IPS-15b (cell line): ENCODE data around the gene SHTN1.

Experiments
- H3K27me3 ChIP-seq: one replicate; pipeline ENCODE4 v1.6.1; 2013; ENCODE audit warnings: low read length; ENCODE audit not compliant: control insufficient read depth, insufficient read depth
- H3K36me3 ChIP-seq: one replicate; pipeline ENCODE4 v1.6.1; 2013; ENCODE audit warnings: low read length; ENCODE audit not compliant: control insufficient read depth, insufficient read depth
- H3K4me1 ChIP-seq: one replicate; pipeline ENCODE4 v1.6.1; 2013; ENCODE audit warnings: mild to moderate bottlenecking, low read length; ENCODE audit not compliant: control insufficient read depth, insufficient read depth
- H3K4me3 ChIP-seq: one replicate; pipeline ENCODE4 v1.5.1; 2013; ENCODE audit warnings: low read depth, low read length
- H3K9ac ChIP-seq: one replicate; pipeline ENCODE4 v1.6.1; 2013; ENCODE audit warnings: low read depth, mild to moderate bottlenecking, low read length
- H3K9me3 ChIP-seq: one replicate; pipeline ENCODE4 v1.6.1; 2013; ENCODE audit warnings: mild to moderate bottlenecking, low read length; ENCODE audit not compliant: control insufficient read depth, insufficient read depth

The SHTN1 gene

GRCh38 chr10:116952729-116953128 is 52.3 kb downstream of the SHTN1 start:
- Histone ChIP-seq H3K9ac (no peak overlapping the region), H3K36me3 (no peaks in the 10 kb centered on the region)

DNA sequence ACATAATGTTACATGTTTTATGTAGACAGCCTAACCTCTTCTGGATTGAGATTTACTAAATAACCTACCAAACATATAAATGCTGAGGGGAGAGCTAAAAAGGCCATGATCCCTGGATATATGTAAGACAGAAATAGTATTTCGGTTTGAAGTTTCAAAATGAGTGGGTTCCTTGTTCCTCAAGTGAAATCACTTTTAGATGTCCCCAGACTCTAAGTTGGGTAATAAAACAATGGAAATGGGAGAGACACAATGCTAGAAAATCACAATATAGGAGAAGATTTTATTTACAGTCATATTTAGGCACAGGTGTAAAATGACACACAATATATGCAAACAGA is 56.5 kb downstream of the SHTN1 start:
- H3K4me3 ChIP-seq = no peak overlapping the region
- no peaks in the 10 kb centered on the region for H3K36me3 ChIP-seq
- H3K9me3 ChIP-seq = no peaks in the 10 kb centered on the region
- no peaks in the 10 kb centered on the region for H3K27me3 ChIP-seq
- H3K4me1 ChIP-seq = peaks cover 13% of the 10 kb centered on the region
- no peak overlapping the region for H3K9ac ChIP-seq

More at GRCh38 chr10:116952729-116953128, 52.3 kb downstream of the SHTN1 start:
- Histone ChIP-seq H3K9me3 (no peaks in the 10 kb centered on the region), H3K4me1 (peaks cover 5% of the 10 kb centered on the region), H3K4me3 (no peak overlapping the region), H3K27me3 (no peaks in the 10 kb centered on the region)

DNA sequence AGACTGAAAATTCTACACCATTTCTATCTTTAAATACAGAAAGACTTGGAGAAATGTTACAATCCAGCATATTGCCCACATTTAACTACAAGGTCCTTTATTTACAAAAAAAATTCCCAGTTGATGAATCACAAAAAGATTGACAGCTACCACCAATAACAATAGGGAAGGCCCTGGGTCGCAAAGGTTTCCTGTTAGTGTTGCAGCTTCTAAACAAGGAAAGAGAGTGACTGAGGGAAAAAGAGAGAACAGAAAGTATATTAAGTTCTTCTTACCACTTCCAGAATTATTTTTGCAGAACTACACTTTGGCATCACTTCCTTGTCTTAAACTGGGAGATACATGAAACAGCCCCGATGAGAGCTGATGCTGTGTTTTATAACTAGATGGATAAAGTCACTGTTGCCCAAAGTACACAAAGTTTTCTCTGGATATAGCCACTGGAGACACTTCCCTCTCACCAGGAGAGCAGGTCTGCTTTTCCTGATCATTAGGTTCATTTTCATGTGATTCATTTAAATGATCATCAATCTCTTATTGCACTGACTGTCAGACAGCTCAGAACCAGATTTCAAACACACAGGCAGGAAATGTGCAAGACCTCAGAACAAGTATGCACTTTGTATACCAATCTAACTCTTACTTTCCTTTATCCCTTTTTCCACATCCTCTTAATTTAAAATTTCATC is 57.0 kb downstream of the SHTN1 start:
- Histone ChIP-seq H3K4me1 (peaks cover 13% of the 10 kb centered on the region), H3K9ac (no peak overlapping the region), H3K27me3 (no peaks in the 10 kb centered on the region), H3K36me3 (no peaks in the 10 kb centered on the region), H3K4me3 (no peak overlapping the region), H3K9me3 (no peaks in the 10 kb centered on the region)

GRCh38 chr10:116944911-116945310 is 60.1 kb downstream of the SHTN1 start:
- Histone ChIP-seq H3K4me3 (no peak overlapping the region), H3K9me3 (no peaks in the 10 kb centered on the region), H3K4me1 (peaks cover 13% of the 10 kb centered on the region), H3K36me3 (no peaks in the 10 kb centered on the region), H3K27me3 (no peaks in the 10 kb centered on the region), H3K9ac (no peak overlapping the region)

- Histone ChIP-seq H3K9ac (no peak overlapping the region), H3K9me3 (no peaks in the 10 kb centered on the region), H3K4me3 (no peak overlapping the region), H3K4me1 (no peaks in the 10 kb centered on the region), H3K27me3 (no peaks in the 10 kb centered on the region), H3K36me3 (no peaks in the 10 kb centered on the region)
These were observed 73.2 kb downstream of the SHTN1 start for GRCh38 chr10:116931806-116932205.

DNA sequence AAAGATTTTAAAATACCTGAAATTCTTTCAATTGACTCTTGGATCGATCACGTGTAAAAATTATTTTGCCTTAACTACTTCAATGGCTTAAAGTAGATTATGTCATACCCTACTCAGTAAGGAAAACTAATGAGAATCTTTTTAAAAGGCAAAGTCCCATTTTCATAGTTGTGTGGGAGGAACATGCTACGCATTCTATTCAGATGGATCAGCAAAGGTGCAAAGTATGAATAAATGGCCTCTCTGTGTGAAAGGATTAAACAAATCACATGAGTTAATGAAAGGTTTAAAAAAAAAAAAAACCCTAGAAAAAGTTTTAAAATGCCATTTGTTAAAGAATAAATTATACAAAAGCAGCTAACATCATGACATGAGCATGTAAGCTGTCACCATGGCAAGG is 78.6 kb downstream of the SHTN1 start:
- Histone ChIP-seq H3K4me3 (no peak overlapping the region), H3K36me3 (no peaks in the 10 kb centered on the region)

DNA sequence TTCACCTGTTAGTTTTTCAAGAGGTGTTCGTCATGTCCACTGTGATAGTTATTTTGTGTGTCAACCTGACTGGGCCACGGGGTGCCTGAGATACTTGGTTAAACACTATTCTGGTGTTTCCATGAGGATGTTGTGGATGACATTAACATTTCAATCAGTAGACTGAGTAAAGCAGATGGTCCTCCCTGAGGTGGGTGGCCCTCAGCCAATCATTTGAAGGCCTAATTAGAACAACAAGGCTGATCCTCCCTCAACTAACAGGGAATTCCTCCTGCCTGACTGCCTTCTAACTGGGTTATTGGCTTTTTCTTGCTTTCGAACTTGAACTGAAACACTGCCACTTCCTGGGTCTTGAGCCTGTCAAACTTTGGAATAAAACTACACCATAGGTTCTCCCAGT is 79.9 kb downstream of the SHTN1 start:
- H3K4me3 ChIP-seq = no peak overlapping the region
- H3K36me3 ChIP-seq = no peaks in the 10 kb centered on the region
- no peak overlapping the region for H3K9ac ChIP-seq
- no peaks in the 10 kb centered on the region for H3K4me1 ChIP-seq
- H3K9me3 ChIP-seq = no peaks in the 10 kb centered on the region
- H3K27me3 ChIP-seq = no peaks in the 10 kb centered on the region

More for the DNA sequence above, 78.6 kb downstream of the SHTN1 start:
- Histone ChIP-seq H3K4me1 (no peaks in the 10 kb centered on the region), H3K9ac (no peak overlapping the region), H3K27me3 (no peaks in the 10 kb centered on the region), H3K9me3 (no peaks in the 10 kb centered on the region)

DNA sequence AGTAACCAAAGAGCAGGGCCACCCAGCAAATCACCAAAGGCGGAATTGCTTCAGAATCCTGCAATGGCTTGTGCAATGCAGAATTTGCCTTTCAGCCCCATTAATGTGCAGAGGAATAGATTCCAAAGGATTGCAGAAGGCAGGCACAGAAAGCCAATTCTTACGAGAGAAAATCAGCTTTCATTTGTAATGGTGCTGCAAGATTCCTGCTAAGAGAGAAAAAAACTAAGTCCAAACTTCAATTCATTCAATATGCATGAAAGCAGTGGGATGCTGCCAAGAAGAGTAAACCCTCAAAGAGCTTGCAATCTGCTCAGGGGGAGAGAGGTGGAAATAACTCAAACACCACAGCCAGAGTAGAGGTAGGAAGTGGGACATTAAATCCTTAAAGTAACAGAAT is 85.3 kb downstream of the SHTN1 start:
- Histone ChIP-seq H3K9me3 (no peaks in the 10 kb centered on the region), H3K36me3 (no peaks in the 10 kb centered on the region), H3K27me3 (no peaks in the 10 kb centered on the region), H3K4me3 (no peak overlapping the region), H3K9ac (no peak overlapping the region), H3K4me1 (no peaks in the 10 kb centered on the region)

DNA sequence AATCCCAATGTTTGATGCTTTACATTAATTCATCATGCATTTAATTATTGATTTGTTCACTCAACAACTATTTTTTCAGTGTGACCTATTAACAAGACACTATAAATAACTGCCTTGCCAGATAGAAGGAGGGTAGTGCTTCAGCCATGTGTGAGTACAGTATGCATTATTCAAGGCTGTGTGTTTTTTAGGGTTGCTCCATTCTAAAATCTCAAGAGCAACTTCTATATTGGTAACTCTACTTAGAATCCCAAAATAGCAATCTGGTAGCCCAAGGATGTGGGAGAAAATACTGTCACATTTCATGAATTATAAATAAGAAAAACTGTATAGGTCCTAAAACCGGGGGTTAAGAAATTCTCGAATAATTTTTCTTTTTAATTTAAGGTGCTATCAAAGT is 85.8 kb downstream of the SHTN1 start:
- Histone ChIP-seq H3K4me3 (no peak overlapping the region), H3K9ac (no peak overlapping the region)

DNA sequence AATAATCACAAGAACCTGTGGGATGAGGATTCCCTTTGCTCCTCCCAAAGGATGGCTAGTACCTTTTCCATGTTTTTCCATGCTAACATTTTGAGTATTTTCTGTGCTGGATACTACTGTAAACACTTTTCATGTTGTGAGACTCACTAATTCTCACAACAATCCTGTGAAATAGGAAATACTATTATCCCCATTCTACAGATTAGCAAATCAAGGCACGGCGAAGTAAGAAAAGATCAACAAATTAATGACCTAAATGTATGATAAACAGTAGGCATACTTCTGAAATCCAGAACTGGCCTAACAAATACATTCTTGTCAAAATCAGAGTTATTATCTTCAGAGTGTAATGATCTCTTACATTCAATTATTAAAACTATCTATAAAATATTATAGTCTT is 86.4 kb downstream of the SHTN1 start:
- no peaks in the 10 kb centered on the region for H3K27me3 ChIP-seq
- H3K4me3 ChIP-seq = no peak overlapping the region
- H3K4me1 ChIP-seq = no peaks in the 10 kb centered on the region
- H3K9me3 ChIP-seq = no peaks in the 10 kb centered on the region
- no peaks in the 10 kb centered on the region for H3K36me3 ChIP-seq
- no peak overlapping the region for H3K9ac ChIP-seq

More for the DNA sequence above, 85.8 kb downstream of the SHTN1 start:
- Histone ChIP-seq H3K4me1 (no peaks in the 10 kb centered on the region), H3K9me3 (no peaks in the 10 kb centered on the region), H3K27me3 (no peaks in the 10 kb centered on the region), H3K36me3 (no peaks in the 10 kb centered on the region)

GRCh38 chr10:116917481-116917880 is 87.5 kb downstream of the SHTN1 start:
- no peaks in the 10 kb centered on the region for H3K4me1 ChIP-seq
- H3K9ac ChIP-seq = no peak overlapping the region
- H3K27me3 ChIP-seq = no peaks in the 10 kb centered on the region
- no peaks in the 10 kb centered on the region for H3K36me3 ChIP-seq
- no peak overlapping the region for H3K4me3 ChIP-seq
- no peaks in the 10 kb centered on the region for H3K9me3 ChIP-seq

GRCh38 chr10:116915340-116915739 is 89.6 kb downstream of the SHTN1 start:
- no peaks in the 10 kb centered on the region for H3K4me1 ChIP-seq
- no peaks in the 10 kb centered on the region for H3K9me3 ChIP-seq
- H3K27me3 ChIP-seq = no peaks in the 10 kb centered on the region
- H3K4me3 ChIP-seq = no peak overlapping the region
- no peaks in the 10 kb centered on the region for H3K36me3 ChIP-seq
- no peak overlapping the region for H3K9ac ChIP-seq
